ENCODE data around the gene PHF21A. TPM values are rescaled to one million over a fixed set of nuclear protein-coding genes. Genes with fewer than 3 reads are reported as not detected.

Gene PHF21A
- total RNA-seq, 1 experiment from 2014 or later, result 8.2 TPM

- no peak overlapping the region for H3K4me3 ChIP-seq (ENCODE audit: low read length)
- H3F3A ChIP-seq (ENCODE audit: low read length, unreplicated experiment), result no peaks in the 10 kb centered on the region
- BruUV-seq (replicated peaks), result no TSS peak
- ChIA-PET CTCF (no interaction called here), POLR2A (ENCODE audit: unreplicated experiment) (no interaction called here)
- H3K36me3 ChIP-seq (ENCODE audit: low read depth, low read length), result no peaks in the 10 kb centered on the region
- intact Hi-C loops (cut with micrococcal nuclease), result loop anchor here (5.0 kb wide), 1 partner anchor 41 kb away; no protein-coding TSS in a partner anchor
- DNase-seq, result no peak
- no peak for ATAC-seq
- no peaks in the 10 kb centered on the region for H3K79me2 ChIP-seq (ENCODE audit: low read length)
- TF ChIP-seq EZH2 (IDR thresholded peaks at IDR 0.05; ENCODE audit: low read length, unreplicated experiment) (no peak), EZH2phosphoT487 (IDR thresholded peaks at IDR 0.05; ENCODE audit: borderline replicate concordance, low read length) (no peak), CTCF (conservative IDR thresholded peaks at IDR 0.05; ENCODE audit: low read depth, low read length) (no peak)
- H2AFZ ChIP-seq (ENCODE audit: low read length), result no peak overlapping the region
- H3K27me3 ChIP-seq (ENCODE audit: low read length), result no peaks in the 10 kb centered on the region
- no peaks in the 10 kb centered on the region for H4K20me1 ChIP-seq (ENCODE audit: low read length)
- H3K9ac ChIP-seq (ENCODE audit: low read length), result no peak overlapping the region
- H3K4me2 ChIP-seq (ENCODE audit: low read length), result no peak overlapping the region
- no peaks in the 10 kb centered on the region for H3K9me2 ChIP-seq (replicated peaks; ENCODE audit: low read length)
- H3K9me3 ChIP-seq (ENCODE audit: low read length), result no peaks in the 10 kb centered on the region
- no peak overlapping the region for H3K27ac ChIP-seq (ENCODE audit: low read length)
- H3K4me1 ChIP-seq (ENCODE audit: insufficient read depth, low read length), result no peaks in the 10 kb centered on the region
These were observed 85.2 kb downstream of the PHF21A start for GRCh38 chr11:46036009-46036408.

GRCh38 chr11:46034041-46034440 lies 87.2 kb downstream of the PHF21A start:
- Histone ChIP-seq H3K9me3 (ENCODE audit: low read length) (no peaks in the 10 kb centered on the region), H3K79me2 (ENCODE audit: low read length) (no peaks in the 10 kb centered on the region), H3K4me1 (ENCODE audit: insufficient read depth, low read length) (no peaks in the 10 kb centered on the region), H3K4me3 (ENCODE audit: low read length) (no peak overlapping the region), H3K9ac (ENCODE audit: low read length) (no peak overlapping the region), H3K27ac (ENCODE audit: low read length) (no peak overlapping the region), H3K4me2 (ENCODE audit: low read length) (no peak overlapping the region), H4K20me1 (ENCODE audit: low read length) (no peaks in the 10 kb centered on the region), H3K27me3 (ENCODE audit: low read length) (no peaks in the 10 kb centered on the region), H3K9me2 (replicated peaks; ENCODE audit: low read length) (no peaks in the 10 kb centered on the region), H3F3A (ENCODE audit: low read length, unreplicated experiment) (no peaks in the 10 kb centered on the region), H2AFZ (ENCODE audit: low read length) (no peak overlapping the region), H3K36me3 (ENCODE audit: low read depth, low read length) (no peaks in the 10 kb centered on the region)
- BruUV-seq (replicated peaks), result no TSS peak
- intact Hi-C loops (cut with micrococcal nuclease), result no loop called here
- POLR2A ChIA-PET (ENCODE audit: unreplicated experiment), result no interaction called here
- ATAC-seq (no peak), DNase-seq (no peak)
- CTCF ChIA-PET, result no interaction called here
- no peak for TF ChIP-seq CTCF (conservative IDR thresholded peaks at IDR 0.05; ENCODE audit: low read depth, low read length)
- no peak for TF ChIP-seq EZH2 (IDR thresholded peaks at IDR 0.05; ENCODE audit: low read length, unreplicated experiment)
- no peak for TF ChIP-seq EZH2phosphoT487 (IDR thresholded peaks at IDR 0.05; ENCODE audit: borderline replicate concordance, low read length)

GRCh38 chr11:46026606-46027293 lies 94.5 kb downstream of the PHF21A start:
- CTCF ChIA-PET, result no interaction called here
- no peak for DNase-seq
- H3K79me2 ChIP-seq (ENCODE audit: low read length), result no peaks in the 10 kb centered on the region
- no peaks in the 10 kb centered on the region for H4K20me1 ChIP-seq (ENCODE audit: low read length)
- no peak overlapping the region for H3K4me3 ChIP-seq (ENCODE audit: low read length)
- no peak overlapping the region for H3K4me2 ChIP-seq (ENCODE audit: low read length)
- H3K27ac ChIP-seq (ENCODE audit: low read length), result no peak overlapping the region
- no peaks in the 10 kb centered on the region for H3K36me3 ChIP-seq (ENCODE audit: low read depth, low read length)
- H2AFZ ChIP-seq (ENCODE audit: low read length), result no peak overlapping the region
- H3K4me1 ChIP-seq (ENCODE audit: insufficient read depth, low read length), result no peaks in the 10 kb centered on the region
- intact Hi-C loops (cut with micrococcal nuclease), result no loop called here
- POLR2A ChIA-PET (ENCODE audit: unreplicated experiment), result no interaction called here
- BruUV-seq (replicated peaks), result no TSS peak
- no peak for ATAC-seq
- no peaks in the 10 kb centered on the region for H3K9me3 ChIP-seq (ENCODE audit: low read length)
- no peaks in the 10 kb centered on the region for H3K9me2 ChIP-seq (replicated peaks; ENCODE audit: low read length)
- H3F3A ChIP-seq (ENCODE audit: low read length, unreplicated experiment), result no peaks in the 10 kb centered on the region
- H3K9ac ChIP-seq (ENCODE audit: low read length), result no peak overlapping the region
- H3K27me3 ChIP-seq (ENCODE audit: low read length), result no peaks in the 10 kb centered on the region
- TF ChIP-seq EZH2 (IDR thresholded peaks at IDR 0.05; ENCODE audit: low read length, unreplicated experiment) (no peak), CTCF (conservative IDR thresholded peaks at IDR 0.05; ENCODE audit: low read depth, low read length) (no peak), EZH2phosphoT487 (IDR thresholded peaks at IDR 0.05; ENCODE audit: borderline replicate concordance, low read length) (no peak)
